ENCODE results near the gene NUCKS1. TPM values are rescaled to one million over a fixed set of nuclear protein-coding genes. Genes with fewer than 3 reads are reported as not detected.
A peak's percentile ranks its signal among the peaks of the same experiment; 100 is the strongest.

The NUCKS1 gene
- polyA plus RNA-seq, result 10 to 100 TPM; 15.3 to 71.1 (median 36.1) TPM

DNA sequence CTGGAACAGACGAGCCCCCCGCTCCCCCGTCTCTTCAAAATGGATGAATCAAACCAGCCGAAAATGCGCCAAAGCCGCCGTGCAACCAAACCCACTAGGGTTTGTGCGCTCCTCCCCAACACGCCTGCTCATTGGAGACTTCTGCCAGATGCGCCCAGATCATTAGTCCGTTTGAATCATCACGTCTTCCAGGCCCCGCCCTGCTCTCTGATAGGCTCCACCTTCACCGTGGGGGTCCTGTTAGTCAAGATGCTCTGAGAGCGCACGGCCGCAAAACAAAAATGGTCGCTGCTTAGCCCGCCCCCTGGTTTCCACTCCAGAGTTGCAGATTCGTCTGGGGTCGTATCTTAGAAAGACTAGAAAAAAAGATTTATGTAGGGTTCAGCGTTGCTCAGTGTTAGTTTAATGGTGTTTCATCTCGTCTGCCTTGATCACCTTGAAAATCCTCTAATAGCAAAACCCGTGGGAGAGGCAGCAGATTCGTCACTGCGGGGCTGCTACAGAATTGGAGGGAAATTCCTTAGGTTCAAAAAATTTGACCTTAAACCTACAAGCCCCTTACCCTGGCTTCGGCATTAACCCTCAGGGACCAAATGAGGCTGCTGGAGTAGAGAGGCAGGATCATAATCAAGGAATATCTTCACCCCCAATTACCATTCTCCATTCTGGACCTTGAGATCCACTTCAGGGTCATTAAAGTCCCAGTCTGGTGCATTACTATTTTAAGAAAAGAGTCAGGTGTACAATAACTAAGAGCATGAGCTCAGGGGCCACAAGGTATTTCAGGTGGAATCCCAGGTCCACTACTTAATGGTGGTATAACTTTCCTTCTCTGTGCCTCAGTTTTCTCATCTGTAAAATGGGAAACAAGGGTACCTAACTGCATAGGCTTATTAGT is at the start of gene NUCKS1:
Gene NUCKS1 (minus strand): TSS at position 45 of the 898 bp plus-strand sequence. CDS start 209 bp downstream, outside the sequence.
- 0 to 1% (median 0%) methylated on average over 27 of the region's 27 CpGs for WGBS, 3 donors

DNA sequence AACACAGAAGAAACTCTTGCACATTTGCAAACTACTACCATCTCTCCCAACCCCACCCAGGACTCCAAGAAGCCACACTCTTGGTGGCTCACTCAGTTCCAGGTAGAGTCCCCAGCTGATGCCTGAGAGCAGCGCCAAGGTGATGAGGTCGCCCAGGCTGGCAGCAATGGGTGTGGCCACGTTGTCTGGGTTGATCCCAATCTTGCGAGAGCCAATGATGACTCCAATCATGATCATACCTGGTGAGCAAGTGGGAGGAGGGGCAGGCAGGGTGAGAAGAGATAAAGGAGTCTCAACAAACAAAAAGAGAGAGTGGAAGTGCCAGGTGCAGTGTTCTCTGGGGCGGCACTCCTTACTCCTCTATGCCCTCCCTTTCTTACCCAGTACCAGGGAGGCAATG is 48.6 kb upstream of the NUCKS1 start:
- H3K27ac ChIP-seq (ENCODE audit: low read depth, low read length), result no peak overlapping the region
- WGBS, 3 donors, result 43 to 84% (median 71%) methylated on average over 5 of the region's 5 CpGs

More for the DNA sequence above, at the start of gene NUCKS1:
- H3K27ac ChIP-seq (ENCODE audit: low read depth, low read length), result peak within 1 kb of the TSS; percentile 70

GRCh38 chr1:205797168-205797567 is 47.2 kb upstream of the NUCKS1 start:
- H3K27ac ChIP-seq (ENCODE audit: low read depth, low read length), result no peak overlapping the region
- WGBS, 3 donors, result 65 to 95% (median 93%) methylated on average over 2 of the region's 2 CpGs

- no peak overlapping the region for H3K27ac ChIP-seq (ENCODE audit: low read depth, low read length)
- WGBS, 3 donors, result 57 to 60% (median 59%) methylated on average over 5 of the region's 5 CpGs
Measured at GRCh38 chr1:205794011-205794730, 44.2 kb upstream of the NUCKS1 start.

DNA sequence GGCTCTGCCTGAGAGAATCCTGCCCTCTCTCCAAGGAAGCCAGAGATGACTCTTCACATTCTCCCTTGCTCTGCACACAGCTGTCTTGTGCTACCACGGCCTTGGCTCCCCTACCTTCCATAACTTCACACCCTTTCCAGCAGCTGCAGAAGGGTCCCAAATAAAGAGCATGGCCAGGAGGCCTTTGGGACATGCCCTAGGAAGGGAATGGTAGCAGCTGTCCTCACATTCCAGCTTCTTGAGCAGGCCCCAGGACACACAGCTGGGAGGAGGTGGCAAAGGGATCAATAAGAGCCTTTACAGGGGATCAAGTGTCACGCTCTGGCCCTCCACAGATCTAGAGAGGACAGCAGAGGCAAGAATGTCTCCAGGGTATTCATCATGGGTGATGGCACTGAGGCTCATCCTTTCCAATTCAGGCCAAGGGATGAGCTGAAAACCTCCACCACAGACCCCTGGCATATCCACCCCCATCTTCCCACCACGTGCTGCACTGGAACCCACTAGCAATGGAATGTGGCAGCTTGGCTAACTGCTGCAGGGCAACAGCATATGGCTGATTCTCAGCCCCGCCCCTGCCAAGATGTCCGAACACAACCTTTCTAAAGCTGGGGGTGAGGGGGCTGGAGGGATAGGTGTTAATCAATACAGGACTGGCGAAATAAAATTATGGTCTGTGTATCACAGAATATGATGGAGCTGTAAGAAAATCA is 43.1 kb upstream of the NUCKS1 start:
- H3K27ac ChIP-seq (ENCODE audit: low read depth, low read length), result no peak overlapping the region
- 56 to 77% (median 68%) methylated on average over 6 of the region's 6 CpGs for WGBS, 3 donors

DNA sequence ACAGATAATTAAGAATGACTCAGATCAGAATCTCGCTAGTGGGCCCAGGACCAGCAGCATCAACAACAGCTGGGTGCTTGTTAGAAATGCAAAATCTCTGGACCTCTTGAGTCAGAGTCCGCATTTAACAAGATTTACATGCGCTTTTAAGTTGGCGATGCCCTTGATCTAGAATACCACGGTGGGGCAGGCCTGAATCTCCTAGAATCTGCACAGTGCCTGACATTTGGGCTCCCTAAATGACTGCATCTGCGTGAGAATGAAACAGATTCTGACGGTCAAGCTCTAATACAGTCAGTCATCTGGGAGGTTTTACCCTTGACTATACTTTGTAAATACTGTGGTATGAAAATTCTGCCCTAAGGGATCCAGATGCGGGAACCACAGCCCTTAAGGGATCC is 42.5 kb upstream of the NUCKS1 start:
- H3K27ac ChIP-seq (ENCODE audit: low read depth, low read length), result no peak overlapping the region
- WGBS, 3 donors, result 69 to 87% (median 82%) methylated on average over 8 of the region's 8 CpGs

DNA sequence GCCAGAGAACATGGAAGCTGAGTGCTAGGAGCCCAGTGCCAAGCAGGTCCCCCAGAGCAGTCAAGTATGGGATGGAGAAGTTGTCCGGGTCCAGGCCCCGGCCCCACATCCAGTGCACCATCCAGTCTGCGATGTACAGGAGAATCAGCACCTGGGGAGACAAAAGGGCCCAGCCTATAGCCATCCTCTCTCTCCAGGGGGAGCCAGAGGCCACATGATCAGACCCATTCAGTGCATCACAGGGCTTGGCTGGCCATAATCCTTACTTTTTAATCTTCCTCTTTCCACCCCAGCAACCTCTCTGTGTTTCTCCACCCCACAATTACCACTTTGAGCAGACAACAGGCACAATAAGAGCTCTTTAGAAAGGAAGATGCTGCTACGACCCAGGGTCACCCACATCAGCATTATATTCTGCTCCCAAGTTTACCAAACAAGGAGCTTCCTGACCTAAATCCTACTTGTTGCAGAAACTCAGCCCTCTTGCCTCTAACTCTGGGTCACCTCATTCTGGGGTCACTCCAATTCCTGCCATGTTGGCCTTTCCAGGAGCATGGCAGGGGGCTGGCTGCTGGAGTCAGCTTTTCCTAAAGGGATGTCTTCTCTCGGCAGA is 41.7 kb upstream of the NUCKS1 start:
- no peak overlapping the region for H3K27ac ChIP-seq (ENCODE audit: low read depth, low read length)
- 56 to 67% (median 63%) methylated on average over 5 of the region's 5 CpGs for WGBS, 3 donors

GRCh38 chr1:205787287-205787916 is 37.4 kb upstream of the NUCKS1 start:
- H3K27ac ChIP-seq (ENCODE audit: low read depth, low read length), result no peak overlapping the region
- WGBS, 3 donors, result 55 to 90% (median 84%) methylated on average over 10 of the region's 10 CpGs

- 63 to 67% (median 66%) methylated on average over 4 of the region's 4 CpGs for WGBS, 3 donors
- H3K27ac ChIP-seq (ENCODE audit: low read depth, low read length), result no peak overlapping the region
Measured at GRCh38 chr1:205786601-205787000, 36.6 kb upstream of the NUCKS1 start.

DNA sequence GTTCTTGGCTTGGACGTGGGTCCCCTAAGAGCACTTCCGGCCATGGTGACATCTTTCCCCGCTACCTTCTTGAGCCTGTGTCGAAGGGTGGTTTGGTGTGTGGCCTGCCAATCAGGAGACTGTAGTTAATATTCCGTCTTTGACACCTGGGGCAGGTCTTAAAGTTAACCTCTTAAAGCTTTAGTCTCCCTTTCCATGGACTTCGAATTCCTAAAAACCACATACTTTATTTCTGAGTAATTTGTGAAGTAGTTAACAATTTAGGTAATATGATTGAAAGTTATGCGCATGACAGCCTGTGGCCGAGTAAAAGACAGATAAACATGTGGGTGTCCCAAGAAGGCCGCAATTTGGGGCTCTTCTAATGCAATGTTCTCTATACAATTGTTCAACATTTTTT is 35.5 kb upstream of the NUCKS1 start:
- WGBS, 3 donors, result 85 to 95% (median 94%) methylated on average over 9 of the region's 9 CpGs
- H3K27ac ChIP-seq (ENCODE audit: low read depth, low read length), result no peak overlapping the region

GRCh38 chr1:205783904-205784303 is 33.9 kb upstream of the NUCKS1 start:
- H3K27ac ChIP-seq (ENCODE audit: low read depth, low read length), result no peak overlapping the region
- WGBS, 3 donors, result 64 to 80% (median 66%) methylated on average over 4 of the region's 4 CpGs

GRCh38 chr1:205783433-205783795 is 33.4 kb upstream of the NUCKS1 start:
- H3K27ac ChIP-seq (ENCODE audit: low read depth, low read length), result no peak overlapping the region

- 62 to 76% (median 68%) methylated on average over 4 of the region's 4 CpGs for WGBS, 3 donors
Measured at GRCh38 chr1:205782627-205783432, 32.8 kb upstream of the NUCKS1 start.

DNA sequence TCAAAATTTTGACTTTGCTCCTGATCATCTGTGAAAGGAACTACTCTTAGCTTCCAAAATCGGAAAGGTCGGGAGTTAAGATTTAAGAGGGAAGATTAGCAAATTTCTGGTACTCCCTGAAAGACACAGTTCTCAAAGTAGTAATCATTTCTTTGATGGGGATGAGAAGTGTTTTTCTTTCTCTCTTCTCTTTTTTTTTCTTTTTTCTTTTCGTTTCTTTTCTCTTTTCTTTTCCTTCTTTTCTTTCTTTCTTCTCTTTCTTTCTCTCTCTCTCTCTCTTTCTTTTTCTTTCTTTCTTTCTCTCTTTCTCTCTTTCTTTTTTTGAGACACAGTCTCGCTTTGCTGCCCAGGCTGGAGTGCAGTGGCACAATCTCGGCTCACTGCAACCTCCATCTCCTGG is 30.4 kb upstream of the NUCKS1 start:
- no peak overlapping the region for H3K27ac ChIP-seq (ENCODE audit: low read depth, low read length)
- 88 to 95% (median 94%) methylated on average over 5 of the region's 5 CpGs for WGBS, 3 donors

More at GRCh38 chr1:205782627-205783432, 32.8 kb upstream of the NUCKS1 start:
- H3K27ac ChIP-seq (ENCODE audit: low read depth, low read length), result no peak overlapping the region

DNA sequence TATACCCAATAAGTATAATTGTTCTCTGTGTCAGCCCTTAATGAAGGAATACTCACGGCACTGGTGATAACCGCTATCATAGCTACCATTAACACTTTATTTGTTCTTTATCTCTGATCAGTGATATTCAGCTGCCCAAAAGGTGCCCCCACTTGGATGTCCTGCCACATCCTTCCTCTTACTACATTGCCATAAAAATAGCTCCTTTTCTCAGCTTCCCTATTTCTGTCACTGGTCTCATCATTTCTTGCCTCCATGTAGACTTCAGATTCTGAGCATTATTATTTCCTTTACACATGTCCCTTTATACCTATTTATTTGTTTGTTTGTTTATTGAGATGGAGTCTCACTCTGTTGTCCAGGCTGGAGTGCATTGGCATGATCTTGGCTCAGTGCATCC is 28.0 kb upstream of the NUCKS1 start:
- 50 to 77% (median 63%) methylated on average over 2 of the region's 2 CpGs for WGBS, 3 donors
- no peak overlapping the region for H3K27ac ChIP-seq (ENCODE audit: low read depth, low read length)

DNA sequence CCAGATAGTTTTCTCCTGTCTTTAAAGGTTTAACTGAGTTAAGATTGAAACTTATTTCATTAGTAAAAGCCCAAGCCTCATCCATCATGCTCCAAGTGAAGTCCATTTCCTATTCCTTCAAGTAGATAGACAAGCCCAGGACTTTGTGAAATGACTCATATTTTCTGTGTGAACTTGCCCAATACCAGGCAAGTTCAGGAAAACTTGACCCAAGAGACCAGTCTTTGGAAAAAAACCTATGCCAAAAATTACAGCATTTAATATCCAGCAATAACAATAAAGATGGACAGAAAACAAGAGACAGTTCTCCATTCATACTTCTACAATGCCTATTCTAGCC is 25.7 kb upstream of the NUCKS1 start:
- H3K27ac ChIP-seq (ENCODE audit: low read depth, low read length), result no peak overlapping the region

DNA sequence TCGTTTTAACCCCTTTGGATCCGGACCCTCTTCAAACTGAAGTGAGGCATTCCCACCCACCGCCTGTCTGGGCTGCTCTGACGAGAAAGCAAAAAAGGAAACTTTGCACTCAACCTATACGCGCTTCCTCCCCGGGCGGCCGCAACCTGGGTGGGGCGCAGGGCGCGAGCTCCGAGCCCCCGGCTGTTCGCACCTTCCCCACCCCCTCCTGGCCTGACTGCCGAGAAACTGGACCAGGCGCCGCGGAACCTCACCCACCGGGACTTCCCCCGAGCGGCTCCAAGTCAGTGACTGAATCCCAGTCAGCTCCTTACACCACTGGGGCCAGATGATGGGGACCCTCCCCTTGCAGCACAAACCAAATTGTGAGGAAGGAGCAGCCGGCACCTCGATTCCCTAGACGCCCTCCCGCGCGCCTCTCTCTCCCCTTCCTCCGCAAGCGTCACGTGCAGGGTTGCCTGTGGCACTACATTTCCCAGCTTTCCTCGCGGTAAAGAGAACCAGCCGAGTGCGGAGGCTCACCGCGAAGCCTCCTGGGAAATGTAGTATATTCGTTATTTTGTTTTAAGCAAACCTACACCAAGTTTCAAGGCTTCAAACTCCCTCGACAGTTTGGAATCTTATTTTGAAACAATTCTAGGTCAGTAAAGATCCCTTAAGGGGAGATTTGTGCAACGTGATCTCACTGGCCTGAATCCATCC is 25.2 kb upstream of the NUCKS1 start, which contains the start of gene RAB29:
Gene RAB29 (minus strand): TSS at position 468 of the 702 bp plus-strand sequence. CDS start 526 bp downstream, outside the sequence.
- no peak within 1 kb of the TSS for H3K27ac ChIP-seq (ENCODE audit: low read depth, low read length)
- 0 to 1% (median 1%) methylated on average over 39 to 40 of the region's 40 CpGs for WGBS, 3 donors
